Measurements from ENCODE around the gene TBC1D12. TPM values are rescaled to one million over a fixed set of nuclear protein-coding genes. Genes with fewer than 3 reads are reported as not detected.

Gene TBC1D12
- total RNA-seq, 2 experiments from 2014 or later: 0.27 to 0.42 TPM

DNA sequence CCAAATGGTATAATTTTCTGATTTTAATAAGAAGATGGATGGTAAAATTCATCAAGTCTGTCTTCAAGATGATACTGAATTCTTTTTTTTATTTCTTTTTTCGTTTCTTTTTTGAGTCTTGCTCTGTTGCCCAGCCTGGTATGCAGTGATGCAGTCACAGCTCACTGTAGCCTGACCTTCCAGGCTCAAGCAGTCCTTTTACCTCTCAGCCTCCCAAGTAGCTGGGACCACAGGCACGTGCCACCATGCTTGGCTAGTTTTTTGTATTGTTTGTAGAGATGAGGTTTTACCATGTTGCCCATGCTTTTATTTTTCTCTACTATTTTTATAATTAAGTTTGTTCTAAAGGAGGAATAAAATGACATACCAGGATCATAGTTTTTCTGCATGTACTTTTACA is 91.1 kb downstream of the TBC1D12 start:
- intact Hi-C loops (cut with DNase I, micrococcal nuclease): no loop called here
- TF ChIP-seq, protein P1, sequence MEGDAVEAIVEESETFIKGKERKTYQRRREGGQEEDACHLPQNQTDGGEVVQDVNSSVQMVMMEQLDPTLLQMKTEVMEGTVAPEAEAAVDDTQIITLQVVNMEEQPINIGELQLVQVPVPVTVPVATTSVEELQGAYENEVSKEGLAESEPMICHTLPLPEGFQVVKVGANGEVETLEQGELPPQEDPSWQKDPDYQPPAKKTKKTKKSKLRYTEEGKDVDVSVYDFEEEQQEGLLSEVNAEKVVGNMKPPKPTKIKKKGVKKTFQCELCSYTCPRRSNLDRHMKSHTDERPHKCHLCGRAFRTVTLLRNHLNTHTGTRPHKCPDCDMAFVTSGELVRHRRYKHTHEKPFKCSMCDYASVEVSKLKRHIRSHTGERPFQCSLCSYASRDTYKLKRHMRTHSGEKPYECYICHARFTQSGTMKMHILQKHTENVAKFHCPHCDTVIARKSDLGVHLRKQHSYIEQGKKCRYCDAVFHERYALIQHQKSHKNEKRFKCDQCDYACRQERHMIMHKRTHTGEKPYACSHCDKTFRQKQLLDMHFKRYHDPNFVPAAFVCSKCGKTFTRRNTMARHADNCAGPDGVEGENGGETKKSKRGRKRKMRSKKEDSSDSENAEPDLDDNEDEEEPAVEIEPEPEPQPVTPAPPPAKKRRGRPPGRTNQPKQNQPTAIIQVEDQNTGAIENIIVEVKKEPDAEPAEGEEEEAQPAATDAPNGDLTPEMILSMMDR (IDR thresholded peaks at IDR 0.05): no peak
- peaks cover 4 to 7% of the 10 kb centered on the region in 2 experiments for H3K27me3 ChIP-seq (ENCODE audit: control insufficient read depth in 1 of 2, insufficient read depth in 2 of 2, low read length in 2 of 2)
- no peak for DNase-seq
- no peak overlapping the region for H3K27ac ChIP-seq (ENCODE audit: low read depth in 1 of 2, low read length in 2 of 2)
- Mint-ChIP-seq H3K36me3 (ENCODE audit: low read depth) (no peaks in the 10 kb centered on the region), H3K4me3 (no peak overlapping the region), H3K27ac (no peak overlapping the region), H3K9me3 (no peaks in the 10 kb centered on the region), H3K27me3 (peaks cover 10% of the 10 kb centered on the region), H3K4me1 (ENCODE audit: low read depth) (no peaks in the 10 kb centered on the region)
- no peak for ATAC-seq (ENCODE audit: poor library complexity)
- CTCF ChIA-PET: no interaction called here
- POLR2A ChIA-PET: no interaction called here
- no peak overlapping the region for H3K4me3 ChIP-seq (ENCODE audit: low read length)
- H3K9me3 ChIP-seq (ENCODE audit: control insufficient read depth in 1 of 2, insufficient read depth in 1 of 2, low read length in 2 of 2): no peaks in the 10 kb centered on the region
- no peaks in the 10 kb centered on the region for H3K36me3 ChIP-seq (ENCODE audit: insufficient read depth, low read length)
- H3K4me1 ChIP-seq (ENCODE audit: insufficient read depth, low read length): no peaks in the 10 kb centered on the region

DNA sequence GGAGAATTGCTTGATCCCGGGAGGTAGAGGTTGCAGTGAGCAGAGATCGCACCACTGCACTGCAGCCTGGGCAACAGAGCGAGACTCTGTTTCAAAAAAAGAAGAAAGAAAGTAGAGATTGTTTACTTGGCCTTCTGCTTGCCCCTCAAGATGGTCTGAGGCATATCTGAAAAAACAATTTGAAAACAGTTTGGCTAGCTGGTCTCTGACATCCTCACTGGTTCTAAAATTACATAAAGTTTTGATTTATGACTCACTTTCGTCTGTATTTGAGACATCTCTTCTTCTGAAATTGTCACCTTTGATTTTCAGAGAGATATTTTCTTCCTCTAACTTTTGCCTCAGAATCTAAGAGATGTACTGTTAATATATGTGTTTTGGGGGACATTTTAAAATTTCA is 93.7 kb downstream of the TBC1D12 start:
- H3K9me3 ChIP-seq (ENCODE audit: control insufficient read depth in 1 of 2, insufficient read depth in 1 of 2, low read length in 2 of 2): no peaks in the 10 kb centered on the region
- Mint-ChIP-seq H3K27ac (no peak overlapping the region), H3K9me3 (no peaks in the 10 kb centered on the region), H3K36me3 (ENCODE audit: low read depth) (no peaks in the 10 kb centered on the region), H3K27me3 (peaks cover 6% of the 10 kb centered on the region), H3K4me3 (no peak overlapping the region), H3K4me1 (ENCODE audit: low read depth) (no peaks in the 10 kb centered on the region)
- H3K4me1 ChIP-seq (ENCODE audit: insufficient read depth, low read length): no peaks in the 10 kb centered on the region
- H3K36me3 ChIP-seq (ENCODE audit: insufficient read depth, low read length): no peaks in the 10 kb centered on the region
- CTCF ChIA-PET: no interaction called here
- H3K27ac ChIP-seq (ENCODE audit: low read depth in 1 of 2, low read length in 2 of 2): no peak overlapping the region
- POLR2A ChIA-PET: no interaction called here
- DNase-seq: no peak
- no peak for ATAC-seq (ENCODE audit: poor library complexity)
- H3K27me3 ChIP-seq (ENCODE audit: control insufficient read depth in 1 of 2, insufficient read depth in 2 of 2, low read length in 2 of 2): peaks cover 0 to 2% of the 10 kb centered on the region in 2 experiments
- intact Hi-C loops (cut with DNase I, micrococcal nuclease): no loop called here
- TF ChIP-seq, protein P1 (IDR thresholded peaks at IDR 0.05): no peak
- no peak overlapping the region for H3K4me3 ChIP-seq (ENCODE audit: low read length)

DNA sequence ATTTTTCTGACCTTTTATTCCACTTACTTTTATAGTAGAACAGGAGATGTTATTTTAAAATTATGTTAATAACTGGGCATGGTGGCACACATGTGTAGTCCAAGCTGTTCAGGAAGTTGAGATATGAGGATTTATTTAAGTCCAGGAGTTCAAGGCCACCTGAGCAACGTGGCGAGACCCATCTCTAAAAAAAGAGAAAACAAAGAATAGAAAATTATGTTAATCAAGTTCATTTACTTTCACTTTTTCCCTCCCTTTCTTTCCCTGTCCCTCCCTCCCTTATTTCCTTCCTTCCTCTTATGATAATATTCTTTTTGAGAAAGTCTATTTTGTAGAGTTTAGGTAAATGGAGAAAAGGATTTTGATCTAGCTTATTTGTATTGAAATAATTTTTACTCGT is 94.3 kb downstream of the TBC1D12 start:
- no peak overlapping the region for H3K27ac Mint-ChIP-seq
- H3K9me3 Mint-ChIP-seq: no peaks in the 10 kb centered on the region
- H3K4me1 ChIP-seq (ENCODE audit: insufficient read depth, low read length): no peaks in the 10 kb centered on the region
- H3K4me3 ChIP-seq (ENCODE audit: low read length): no peak overlapping the region
- intact Hi-C loops (cut with DNase I, micrococcal nuclease): no loop called here
- ChIA-PET POLR2A (no interaction called here), CTCF (no interaction called here)
- peaks cover 6% of the 10 kb centered on the region for H3K27me3 Mint-ChIP-seq
- DNase-seq (no peak), ATAC-seq (ENCODE audit: poor library complexity) (no peak)
- no peaks in the 10 kb centered on the region for H3K9me3 ChIP-seq (ENCODE audit: control insufficient read depth in 1 of 2, insufficient read depth in 1 of 2, low read length in 2 of 2)
- H3K27me3 ChIP-seq (ENCODE audit: control insufficient read depth in 1 of 2, insufficient read depth in 2 of 2, low read length in 2 of 2): no peaks in the 10 kb centered on the region
- TF ChIP-seq, protein P1 (IDR thresholded peaks at IDR 0.05): no peak
- no peaks in the 10 kb centered on the region for H3K36me3 ChIP-seq (ENCODE audit: insufficient read depth, low read length)
- no peaks in the 10 kb centered on the region for H3K4me1 Mint-ChIP-seq (ENCODE audit: low read depth)
- no peak overlapping the region for H3K27ac ChIP-seq (ENCODE audit: low read depth in 1 of 2, low read length in 2 of 2)
- H3K4me3 Mint-ChIP-seq: no peak overlapping the region
- H3K36me3 Mint-ChIP-seq (ENCODE audit: low read depth): no peaks in the 10 kb centered on the region

Data from CD4-positive, alpha-beta T cell (primary cell).